Mammary epithelial cell (primary cell): ENCODE measurements around the gene RALGAPB.

Experiments used
- CTCF ChIP-seq, 2 donors: IDR thresholded peaks in 1 of 2; conservative IDR thresholded peaks in 1 of 2; 2 replicates each; pipeline ENCODE4 v1.5.1; 2011 to 2012; ENCODE audit warnings: inconsistent platforms in 2 of 2, low read length in 2 of 2, mild to moderate bottlenecking in 2 of 2, control low read depth in 1 of 2, low read depth in 1 of 2; ENCODE audit not compliant: insufficient read depth in 1 of 2; ENCODE audit errors: extremely low read depth in 1 of 2
- EZH2 ChIP-seq: IDR thresholded peaks from 2 replicates; pipeline ENCODE4 v1.6.1; 2012; ENCODE audit warnings: low read length, inconsistent platforms, borderline replicate concordance

GRCh38 chr20:38520261-38520660, 47.6 kb downstream of the RALGAPB start:
- TF ChIP-seq CTCF (conservative IDR thresholded peaks at IDR 0.05 in 1 of 2, IDR thresholded peaks at IDR 0.05 in 1 of 2; ENCODE audit: extremely low read depth in 1 of 2, insufficient read depth in 1 of 2, low read depth in 1 of 2, low read length in 2 of 2) (no peak), EZH2 (no peak)
